Activated CD8-positive, alpha-beta T cell treated with anti-CD3 and anti-CD28 coated beads for 36 hours (primary cell): Measurements from ENCODE around the gene C1orf174. TPM values are rescaled to one million over a fixed set of nuclear protein-coding genes. Genes with fewer than 3 reads are reported as not detected.

Source experiments
- ATAC-seq: fragments of 200-7000 bp; cut with Tn5 transposase; one replicate; pipeline ENCODE4 v1.10.0; 2021; ENCODE audit warnings: mild to moderate bottlenecking, moderate library complexity
- CTCF ChIA-PET: fragments of 350-600 bp; sonication (Branson Sonifier 250); formaldehyde crosslinking; loops from one replicate; lab custom pipeline; 2021; ENCODE audit warnings: antibody characterized with exemption; lab: Charles Lee
- POLR2A ChIA-PET: fragments of 350-600 bp; sonication (Branson Sonifier 250); formaldehyde crosslinking; loops from one replicate; lab custom pipeline; 2021; ENCODE audit warnings: antibody characterized with exemption; lab: Charles Lee
- DNase-seq: peaks from one replicate; pipeline ENCODE4 v3.0.0-alpha.2; 2020
- H3K27ac Mint-ChIP-seq: one replicate; pipeline ENCODE4 v1.8.0; 2021; ENCODE audit warnings: mild to moderate bottlenecking, mixed read lengths
- H3K27me3 Mint-ChIP-seq: one replicate; pipeline ENCODE4 v1.8.0; 2021; ENCODE audit warnings: mixed read lengths
- H3K36me3 Mint-ChIP-seq: one replicate; pipeline ENCODE4 v1.8.0; 2021; ENCODE audit warnings: low read depth, mixed read lengths
- H3K4me1 Mint-ChIP-seq: one replicate; pipeline ENCODE4 v1.8.0; 2021; ENCODE audit warnings: low read depth, mixed read lengths
- H3K4me3 Mint-ChIP-seq: one replicate; pipeline ENCODE4 v1.8.0; 2021; ENCODE audit warnings: mild to moderate bottlenecking, moderate library complexity, mixed read lengths
- H3K9me3 Mint-ChIP-seq: one replicate; pipeline ENCODE4 v1.8.0; 2021; ENCODE audit warnings: mixed read lengths
- CTCF ChIP-seq: fragments of 200-600 bp; IDR thresholded peaks from one replicate; pipeline ENCODE4 v1.8.0; 2022; ENCODE audit warnings: antibody characterized with exemption, mild to moderate bottlenecking
- intact Hi-C: fragments of 100-400 bp; cut with micrococcal nuclease; formaldehyde crosslinking; loops from one replicate; pipeline ENCODE4 v1.10.0; 2022
- total RNA-seq, 2 experiments: library from RNA; stranded (reverse); gene quantifications; one replicate each; pipeline ENCODE4 v1.2.3, GENCODE V29; 2021

Gene C1orf174
- total RNA-seq, 2 experiments from 2014 or later, result 43.7 to 44.0 TPM

DNA sequence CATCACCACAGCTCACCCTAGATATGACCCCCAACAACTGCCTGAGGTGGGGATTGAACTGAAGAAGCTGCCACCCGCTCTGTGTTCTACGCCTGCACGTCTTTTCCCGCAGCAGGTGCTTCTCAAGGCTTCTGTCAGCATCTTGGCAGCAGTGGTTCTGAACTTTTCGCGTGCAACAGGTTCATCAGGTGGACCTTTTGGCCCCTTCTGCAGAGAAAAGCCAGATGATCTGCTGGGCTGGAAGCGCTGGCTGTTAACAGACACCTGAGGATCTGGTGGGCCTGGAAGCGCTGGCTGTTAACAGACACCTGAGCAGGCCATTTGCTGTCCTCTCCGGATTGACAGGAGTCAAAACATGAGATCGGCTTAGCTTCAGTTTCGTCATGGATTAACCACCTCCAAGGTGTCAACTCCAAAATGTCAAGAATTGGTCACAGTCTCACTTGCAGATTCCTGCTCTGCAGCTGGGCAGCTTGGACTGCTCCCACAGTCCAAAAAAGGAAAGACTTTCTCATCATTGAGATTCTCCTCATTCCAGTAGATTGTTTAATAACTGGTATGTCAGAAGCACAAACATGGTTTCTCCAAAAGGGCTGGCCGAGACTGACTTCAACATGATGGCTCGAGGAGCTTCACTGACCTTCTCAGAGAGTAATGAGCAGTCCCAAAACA, 4.7 kb downstream of the C1orf174 start:
- POLR2A ChIA-PET, result no interaction called here
- H3K9me3 Mint-ChIP-seq, result peaks cover 6% of the 10 kb centered on the region
- no peaks in the 10 kb centered on the region for H3K27me3 Mint-ChIP-seq
- DNase-seq (no peak), ATAC-seq (no peak)
- no peak overlapping the region for H3K4me3 Mint-ChIP-seq
- H3K4me1 Mint-ChIP-seq, result peaks cover 46% of the 10 kb centered on the region
- no peak for TF ChIP-seq CTCF
- H3K36me3 Mint-ChIP-seq, result peaks cover 50% of the 10 kb centered on the region
- no peak overlapping the region for H3K27ac Mint-ChIP-seq
- intact Hi-C loops, result no loop called here
- CTCF ChIA-PET, result no interaction called here

DNA sequence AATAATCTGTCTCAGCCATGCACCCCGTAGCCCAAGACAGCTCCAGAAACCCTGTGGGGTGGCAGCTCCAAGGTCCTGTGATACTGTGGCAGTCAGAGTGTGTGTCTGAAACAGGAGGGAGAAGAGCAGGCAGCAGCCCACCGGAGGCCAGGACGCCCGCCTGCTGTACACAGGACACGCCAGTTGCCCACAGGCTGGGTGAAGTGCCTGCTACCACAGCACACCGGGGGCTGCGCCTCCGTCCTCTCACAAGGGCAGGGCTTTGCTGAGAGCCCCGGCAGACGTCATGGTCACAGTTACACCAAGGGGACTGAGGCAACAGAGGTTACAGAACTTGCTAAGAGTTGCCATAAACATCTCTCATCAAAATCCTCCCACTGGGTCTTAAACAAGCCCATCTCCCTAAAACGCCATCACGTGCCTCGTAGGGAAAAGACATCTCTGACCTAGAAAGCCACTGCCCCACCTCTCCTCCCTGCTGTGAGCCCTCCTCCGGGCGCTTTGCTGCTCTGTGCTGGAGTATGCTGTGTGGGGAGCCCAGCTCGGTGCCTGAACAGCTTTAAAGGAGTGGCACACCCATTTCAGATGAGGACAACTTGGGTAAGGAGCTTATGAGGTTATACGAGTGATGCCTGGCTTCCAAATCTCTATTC, 5.3 kb downstream of the C1orf174 start:
- Mint-ChIP-seq H3K36me3 (peaks cover 56% of the 10 kb centered on the region), H3K4me3 (no peak overlapping the region), H3K9me3 (peaks cover 6% of the 10 kb centered on the region), H3K27me3 (no peaks in the 10 kb centered on the region), H3K27ac (no peak overlapping the region), H3K4me1 (peaks cover 52% of the 10 kb centered on the region)
- ChIA-PET POLR2A (no interaction called here), CTCF (no interaction called here)
- no peak for ATAC-seq
- intact Hi-C loops, result no loop called here
- no peak for TF ChIP-seq CTCF
- DNase-seq, result no peak

DNA sequence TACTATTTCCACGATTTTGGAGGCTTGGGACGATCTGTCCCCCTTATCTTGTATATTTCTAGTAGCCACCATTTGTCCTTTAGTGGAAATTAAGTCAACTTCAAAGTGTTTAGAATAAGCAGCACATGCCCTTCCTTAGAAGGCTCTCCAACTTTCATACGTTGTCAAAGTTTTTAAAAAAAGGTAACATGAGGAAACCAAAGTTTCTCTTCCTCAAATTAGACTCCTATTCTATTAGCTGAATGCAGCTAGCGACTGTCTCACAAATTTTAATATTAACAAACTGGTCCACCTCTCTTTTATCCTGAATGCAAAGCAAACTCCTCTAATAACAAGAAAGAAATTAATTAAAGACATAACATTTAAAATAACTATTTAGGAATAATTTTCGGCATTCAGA, 6.9 kb downstream of the C1orf174 start:
- intact Hi-C loops, result no loop called here
- POLR2A ChIA-PET, result no interaction called here
- Mint-ChIP-seq H3K27me3 (no peaks in the 10 kb centered on the region), H3K4me3 (no peak overlapping the region), H3K27ac (no peak overlapping the region), H3K4me1 (peaks cover 46% of the 10 kb centered on the region), H3K9me3 (peaks cover 6% of the 10 kb centered on the region), H3K36me3 (peaks cover 53% of the 10 kb centered on the region)
- CTCF ChIA-PET, result interaction anchor here (0.9 kb wide), 1 partner anchor 10 kb away, joined by 3 read pairs; no protein-coding TSS in a partner anchor
- no peak for TF ChIP-seq CTCF
- ATAC-seq (no peak), DNase-seq (no peak)

- CTCF ChIA-PET, result no interaction called here
- H3K27ac Mint-ChIP-seq, result peak overlapping the region; percentile 16
- DNase-seq, result no peak
- no peak for ATAC-seq
- intact Hi-C loops, result no loop called here
- no peak overlapping the region for H3K4me3 Mint-ChIP-seq
- H3K9me3 Mint-ChIP-seq, result peaks cover 3% of the 10 kb centered on the region
- TF ChIP-seq CTCF, result no peak
- H3K27me3 Mint-ChIP-seq, result no peaks in the 10 kb centered on the region
- POLR2A ChIA-PET, result no interaction called here
- H3K4me1 Mint-ChIP-seq, result peaks cover 41% of the 10 kb centered on the region
- peaks cover 54% of the 10 kb centered on the region for H3K36me3 Mint-ChIP-seq
Observed at GRCh38 chr1:3892748-3893147, 7.3 kb downstream of the C1orf174 start.

- H3K4me3 Mint-ChIP-seq, result no peak overlapping the region
- no peak for TF ChIP-seq CTCF
- ChIA-PET POLR2A (interaction anchor here (1.2 to 1.4 kb wide), 3 partner anchors 9 to 34 kb away, joined by 3 to 7 read pairs (median 3); partner anchors contain the start of genes C1orf174, CEP104 and DFFB), CTCF (interaction anchor here (1.0 to 1.1 kb wide), 3 partner anchors 10 to 33 kb away, joined by 3 to 8 read pairs (median 3); partner anchors contain the start of gene DFFB)
- DNase-seq (no peak), ATAC-seq (no peak)
- peaks cover 35% of the 10 kb centered on the region for H3K4me1 Mint-ChIP-seq
- no peak overlapping the region for H3K27ac Mint-ChIP-seq
- intact Hi-C loops, result no loop called here
- H3K9me3 Mint-ChIP-seq, result no peaks in the 10 kb centered on the region
- H3K27me3 Mint-ChIP-seq, result no peaks in the 10 kb centered on the region
- H3K36me3 Mint-ChIP-seq, result peaks cover 49% of the 10 kb centered on the region
Observed at GRCh38 chr1:3891329-3891865, 8.7 kb downstream of the C1orf174 start.
